Liver (tissue), 3 donors: Measurements from ENCODE around the gene MDGA2.

ENCODE experiments used
- EGR1 ChIP-seq, 2 donors: IDR thresholded peaks; 2 replicates each; pipeline ENCODE4 v1.6.1; 2016 to 2018; ENCODE audit warnings: antibody characterized with exemption in 2 of 2, low read depth in 2 of 2
- GABPA ChIP-seq, 2 donors: IDR thresholded peaks in 1 of 2; conservative IDR thresholded peaks in 1 of 2; 2 replicates each; pipeline ENCODE4 v1.6.1; 2016; ENCODE audit warnings: antibody characterized with exemption in 2 of 2, mild to moderate bottlenecking in 1 of 2, moderate library complexity in 1 of 2
- HNF4A ChIP-seq, 2 donors: conservative IDR thresholded peaks; 2 replicates each; pipeline ENCODE4 v1.6.1; 2016; ENCODE audit warnings: antibody characterized with exemption in 2 of 2, mild to moderate bottlenecking in 2 of 2
- JUND ChIP-seq, 2 donors: IDR thresholded peaks; 2 replicates each; pipeline ENCODE4 v1.6.1; 2016; ENCODE audit warnings: antibody characterized with exemption in 2 of 2
- RXRA ChIP-seq, 2 donors: IDR thresholded peaks; 2 replicates each; pipeline ENCODE4 v1.6.1; 2017 to 2018; ENCODE audit warnings: antibody characterized with exemption in 2 of 2, mild to moderate bottlenecking in 1 of 2
- YY1 ChIP-seq: IDR thresholded peaks from 2 replicates; pipeline ENCODE4 v1.6.1; 2016; ENCODE audit warnings: antibody characterized with exemption, mild to moderate bottlenecking
- TF ChIP-seq, protein P1 (sequence below): fragments of 150-350 bp; IDR thresholded peaks from 2 replicates; pipeline ENCODE4 v1.5.1; 2017; ENCODE audit warnings: improper control_type of control experiment, low read depth, low read length; ENCODE audit not compliant: missing input control
- TF ChIP-seq, protein P2 (sequence below): IDR thresholded peaks from 2 replicates; pipeline ENCODE4 v1.6.1; 2016; ENCODE audit warnings: antibody characterized with exemption
- donor health status: healthy.
- donor health status: healthy.

DNA sequence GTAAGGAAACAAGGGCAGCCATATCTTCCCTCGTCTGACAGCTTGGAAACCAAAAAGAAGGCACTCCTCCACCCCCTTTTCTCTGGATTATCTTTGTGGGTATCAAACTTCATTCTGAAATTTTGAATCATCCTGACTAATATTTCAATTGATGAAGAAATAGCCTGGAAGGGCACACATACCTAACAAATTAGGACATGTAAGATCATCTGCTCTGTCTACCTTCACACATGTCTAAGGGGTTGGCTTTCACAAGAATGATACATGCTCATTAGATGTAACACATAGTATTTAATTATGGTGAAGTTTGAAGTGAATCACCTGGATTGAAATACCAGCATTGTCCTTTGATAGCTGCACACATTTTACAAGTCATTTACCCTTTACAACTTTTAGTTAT, 675.7 kb downstream of the MDGA2 start:
- TF ChIP-seq, protein P1, sequence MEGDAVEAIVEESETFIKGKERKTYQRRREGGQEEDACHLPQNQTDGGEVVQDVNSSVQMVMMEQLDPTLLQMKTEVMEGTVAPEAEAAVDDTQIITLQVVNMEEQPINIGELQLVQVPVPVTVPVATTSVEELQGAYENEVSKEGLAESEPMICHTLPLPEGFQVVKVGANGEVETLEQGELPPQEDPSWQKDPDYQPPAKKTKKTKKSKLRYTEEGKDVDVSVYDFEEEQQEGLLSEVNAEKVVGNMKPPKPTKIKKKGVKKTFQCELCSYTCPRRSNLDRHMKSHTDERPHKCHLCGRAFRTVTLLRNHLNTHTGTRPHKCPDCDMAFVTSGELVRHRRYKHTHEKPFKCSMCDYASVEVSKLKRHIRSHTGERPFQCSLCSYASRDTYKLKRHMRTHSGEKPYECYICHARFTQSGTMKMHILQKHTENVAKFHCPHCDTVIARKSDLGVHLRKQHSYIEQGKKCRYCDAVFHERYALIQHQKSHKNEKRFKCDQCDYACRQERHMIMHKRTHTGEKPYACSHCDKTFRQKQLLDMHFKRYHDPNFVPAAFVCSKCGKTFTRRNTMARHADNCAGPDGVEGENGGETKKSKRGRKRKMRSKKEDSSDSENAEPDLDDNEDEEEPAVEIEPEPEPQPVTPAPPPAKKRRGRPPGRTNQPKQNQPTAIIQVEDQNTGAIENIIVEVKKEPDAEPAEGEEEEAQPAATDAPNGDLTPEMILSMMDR, result no peak
- TF ChIP-seq HNF4A (conservative IDR thresholded peaks at IDR 0.05) (no peak), JUND (IDR thresholded peaks at IDR 0.05) (no peak), YY1 (no peak), RXRA (IDR thresholded peaks at IDR 0.05) (no peak), GABPA (IDR thresholded peaks at IDR 0.05 in 1 of 2, conservative IDR thresholded peaks at IDR 0.05 in 1 of 2) (no peak), EGR1 (IDR thresholded peaks at IDR 0.05; ENCODE audit: low read depth in 2 of 2) (no peak)
- TF ChIP-seq, protein P2, sequence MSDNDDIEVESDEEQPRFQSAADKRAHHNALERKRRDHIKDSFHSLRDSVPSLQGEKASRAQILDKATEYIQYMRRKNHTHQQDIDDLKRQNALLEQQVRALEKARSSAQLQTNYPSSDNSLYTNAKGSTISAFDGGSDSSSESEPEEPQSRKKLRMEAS, result no peak
